Measurements from ENCODE around the gene ANTXRL. TPM values are rescaled to one million over a fixed set of nuclear protein-coding genes. Genes with fewer than 3 reads are reported as not detected.

Gene ANTXRL
- total and polyA plus RNA-seq, 2 experiments from 2014 or later = not detected

- no peaks in the 10 kb centered on the region for H3K36me3 Mint-ChIP-seq (ENCODE audit: low read depth)
- H3K4me3 Mint-ChIP-seq = no peak overlapping the region
These were observed 13.0 kb upstream of the ANTXRL start for GRCh38 chr10:46273506-46274477.

GRCh38 chr10:46277840-46278239 lies 9.0 kb upstream of the ANTXRL start:
- Histone ChIP-seq H3F3A (replicated peaks; ENCODE audit: low read depth) (no peaks in the 10 kb centered on the region), H3K4me3 (no peak overlapping the region), H3K4me2 (no peak overlapping the region), H2AFZ (no peak overlapping the region), H3K27me3 (ENCODE audit: insufficient read depth) (peaks cover 24% of the 10 kb centered on the region), H3K36me3 (ENCODE audit: insufficient read depth) (no peaks in the 10 kb centered on the region), H3K4me1 (ENCODE audit: insufficient read depth) (no peaks in the 10 kb centered on the region), H3K79me2 (replicated peaks; ENCODE audit: insufficient read depth) (no peaks in the 10 kb centered on the region), H3K27ac (ENCODE audit: low read depth) (no peak overlapping the region), H3K9me2 (ENCODE audit: insufficient read depth) (no peaks in the 10 kb centered on the region), H4K20me1 (replicated peaks; ENCODE audit: insufficient read depth) (no peaks in the 10 kb centered on the region)
- Mint-ChIP-seq H3K4me1 (peaks cover 5% of the 10 kb centered on the region), H3K27ac (no peak overlapping the region), H3K27me3 (ENCODE audit: insufficient read depth, low read depth, poor library complexity) (peaks cover 22% of the 10 kb centered on the region), H3K36me3 (ENCODE audit: low read depth) (no peaks in the 10 kb centered on the region), H3K4me3 (no peak overlapping the region), H3K9me3 (no peaks in the 10 kb centered on the region)
- ATAC-seq (no peak), DNase-seq (ENCODE audit: low spot score) (no peak)
- TF ChIP-seq CREB1 (CRISPR knock-in tag; IDR thresholded peaks at IDR 0.05; ENCODE audit: low read depth) (no peak), STAT1 (IDR thresholded peaks at IDR 0.05; ENCODE audit: unreplicated experiment) (no peak), CTCF (conservative IDR thresholded peaks at IDR 0.05; ENCODE audit: low read depth in 2 of 2) (no peak), EZH2 (IDR thresholded peaks at IDR 0.05; ENCODE audit: low read depth, unreplicated experiment) (no peak), ZNF331 (CRISPR knock-in tag; IDR thresholded peaks at IDR 0.05; ENCODE audit: low read depth) (no peak), POLR2AphosphoS5 (IDR thresholded peaks at IDR 0.05; ENCODE audit: low read depth) (no peak), EZH2phosphoT487 (IDR thresholded peaks at IDR 0.05; ENCODE audit: unreplicated experiment) (no peak), ETS1 (IDR thresholded peaks at IDR 0.05) (no peak), NANOG (IDR thresholded peaks at IDR 0.05; ENCODE audit: borderline replicate concordance) (no peak), JUNB (IDR thresholded peaks at IDR 0.05; ENCODE audit: unreplicated experiment) (no peak)

More at GRCh38 chr10:46273506-46274477, 13.0 kb upstream of the ANTXRL start:
- Histone ChIP-seq H3K4me3 (no peak overlapping the region), H4K20me1 (replicated peaks; ENCODE audit: insufficient read depth) (no peaks in the 10 kb centered on the region), H2AFZ (no peak overlapping the region), H3K9me2 (ENCODE audit: insufficient read depth) (no peaks in the 10 kb centered on the region), H3K36me3 (ENCODE audit: insufficient read depth) (no peaks in the 10 kb centered on the region), H3K4me1 (ENCODE audit: insufficient read depth) (no peaks in the 10 kb centered on the region), H3K79me2 (replicated peaks; ENCODE audit: insufficient read depth) (no peaks in the 10 kb centered on the region), H3F3A (replicated peaks; ENCODE audit: low read depth) (no peaks in the 10 kb centered on the region), H3K27ac (ENCODE audit: low read depth) (no peak overlapping the region), H3K27me3 (ENCODE audit: insufficient read depth) (no peaks in the 10 kb centered on the region), H3K4me2 (no peak overlapping the region)
- peak; percentile 50 for DNase-seq (ENCODE audit: low spot score)
- peak; percentile 70 for ATAC-seq
- Mint-ChIP-seq H3K27me3 (ENCODE audit: insufficient read depth, low read depth, poor library complexity) (peaks cover 1% of the 10 kb centered on the region), H3K27ac (no peak overlapping the region), H3K4me1 (peaks cover 9% of the 10 kb centered on the region), H3K9me3 (no peaks in the 10 kb centered on the region; the same call in 2 of the 3 replicates)
- TF ChIP-seq ETS1 (IDR thresholded peaks at IDR 0.05) = no peak
- TF ChIP-seq CTCF (conservative IDR thresholded peaks at IDR 0.05; ENCODE audit: low read depth in 2 of 2) = peak; percentile 41 to 68

All from GM23338 (cell line).